ENCODE measurements around the gene KHNYN.

GRCh38 chr14:24426150-24426911, 3.4 kb upstream of the KHNYN start:
- TF ChIP-seq CTCF (IDR thresholded peaks at IDR 0.05) (no peak), POLR2A (IDR thresholded peaks at IDR 0.05) (no peak)

All from ovary (tissue), 3 donors.